Measurements from ENCODE around the gene UBE2H.

DNA sequence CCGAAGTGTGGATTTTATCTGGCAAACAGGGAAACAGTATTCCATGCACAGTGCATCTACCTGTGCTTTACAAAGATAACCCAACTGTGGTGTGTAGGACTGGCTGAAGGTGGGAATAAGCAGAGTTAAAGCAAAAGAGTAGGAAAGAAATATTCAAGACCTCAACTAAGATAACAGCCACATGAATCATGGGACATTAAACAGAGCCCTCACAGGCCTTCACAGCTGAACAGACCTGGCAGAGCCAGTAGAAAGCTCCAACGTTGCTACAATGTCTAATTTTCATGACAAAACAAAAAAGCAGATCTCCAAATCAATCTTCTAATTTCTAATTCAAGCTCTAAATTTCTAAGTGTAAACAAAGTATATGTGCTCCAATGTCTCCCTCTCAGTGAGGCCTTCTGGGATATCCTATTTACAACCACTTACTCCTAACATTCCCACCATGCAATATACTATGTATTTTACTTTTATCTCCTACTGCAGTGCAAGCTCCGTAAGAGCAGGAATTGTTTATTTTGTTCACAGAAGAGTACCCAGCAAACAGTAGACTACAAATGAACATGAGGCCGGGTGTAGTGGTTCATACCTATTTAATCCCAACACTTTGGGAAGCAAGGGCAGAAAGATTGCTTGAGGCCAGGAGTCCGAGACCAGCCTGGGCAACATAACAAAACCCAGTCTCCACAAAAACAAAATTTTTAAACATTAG, 63.5 kb downstream of the UBE2H start:
- TF ChIP-seq, protein P1, sequence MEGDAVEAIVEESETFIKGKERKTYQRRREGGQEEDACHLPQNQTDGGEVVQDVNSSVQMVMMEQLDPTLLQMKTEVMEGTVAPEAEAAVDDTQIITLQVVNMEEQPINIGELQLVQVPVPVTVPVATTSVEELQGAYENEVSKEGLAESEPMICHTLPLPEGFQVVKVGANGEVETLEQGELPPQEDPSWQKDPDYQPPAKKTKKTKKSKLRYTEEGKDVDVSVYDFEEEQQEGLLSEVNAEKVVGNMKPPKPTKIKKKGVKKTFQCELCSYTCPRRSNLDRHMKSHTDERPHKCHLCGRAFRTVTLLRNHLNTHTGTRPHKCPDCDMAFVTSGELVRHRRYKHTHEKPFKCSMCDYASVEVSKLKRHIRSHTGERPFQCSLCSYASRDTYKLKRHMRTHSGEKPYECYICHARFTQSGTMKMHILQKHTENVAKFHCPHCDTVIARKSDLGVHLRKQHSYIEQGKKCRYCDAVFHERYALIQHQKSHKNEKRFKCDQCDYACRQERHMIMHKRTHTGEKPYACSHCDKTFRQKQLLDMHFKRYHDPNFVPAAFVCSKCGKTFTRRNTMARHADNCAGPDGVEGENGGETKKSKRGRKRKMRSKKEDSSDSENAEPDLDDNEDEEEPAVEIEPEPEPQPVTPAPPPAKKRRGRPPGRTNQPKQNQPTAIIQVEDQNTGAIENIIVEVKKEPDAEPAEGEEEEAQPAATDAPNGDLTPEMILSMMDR (IDR thresholded peaks at IDR 0.05): no peak
- TF ChIP-seq POLR2A (IDR thresholded peaks at IDR 0.05): no peak
